ENCODE results near the gene LAMA3. TPM values are rescaled to one million over a fixed set of nuclear protein-coding genes. Genes with fewer than 3 reads are reported as not detected.

The LAMA3 gene
- total and polyA plus RNA-seq, 2 donors from 2014 or later: 4.4 to 66.0 TPM

DNA sequence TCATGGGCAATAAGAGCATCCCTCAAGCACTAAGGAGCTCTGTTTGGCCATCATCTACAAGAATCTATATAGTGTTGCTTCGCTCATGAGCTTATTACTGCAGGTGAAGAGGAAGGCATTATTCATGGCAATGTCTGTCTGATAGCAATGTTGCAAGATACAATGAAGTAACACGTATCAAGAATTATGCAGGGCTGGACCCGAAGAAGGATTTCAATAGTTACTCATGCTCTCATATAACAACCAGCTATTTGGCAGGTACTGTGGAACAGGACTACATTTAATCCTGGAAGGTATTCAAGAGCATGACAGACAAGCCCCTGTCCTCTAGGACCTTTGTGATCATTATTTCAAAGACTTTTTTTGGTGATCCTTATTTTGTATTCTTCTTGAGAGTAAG lies 109.6 kb downstream of the LAMA3 start:
- H3K4me1 ChIP-seq (ENCODE audit: control insufficient read depth in 2 of 3, insufficient read depth in 2 of 3, low read depth in 1 of 3, low read length in 3 of 3): no peaks in the 10 kb centered on the region
- H3K9me3 ChIP-seq (ENCODE audit: control insufficient read depth in 2 of 3, insufficient read depth in 1 of 3, low read length in 3 of 3): no peaks in the 10 kb centered on the region
- H3K9ac ChIP-seq (ENCODE audit: low read length in 3 of 3): no peak overlapping the region
- FAIRE-seq (no peak), DNase-seq (no peak)
- H3K27ac ChIP-seq (ENCODE audit: low read depth in 2 of 2, low read length in 2 of 2): no peak overlapping the region
- intact Hi-C loops (cut with DNase I): no loop called here
- no peaks in the 10 kb centered on the region for H3K27me3 ChIP-seq (ENCODE audit: control insufficient read depth, insufficient read depth, low read length)
- TF ChIP-seq, protein P1, sequence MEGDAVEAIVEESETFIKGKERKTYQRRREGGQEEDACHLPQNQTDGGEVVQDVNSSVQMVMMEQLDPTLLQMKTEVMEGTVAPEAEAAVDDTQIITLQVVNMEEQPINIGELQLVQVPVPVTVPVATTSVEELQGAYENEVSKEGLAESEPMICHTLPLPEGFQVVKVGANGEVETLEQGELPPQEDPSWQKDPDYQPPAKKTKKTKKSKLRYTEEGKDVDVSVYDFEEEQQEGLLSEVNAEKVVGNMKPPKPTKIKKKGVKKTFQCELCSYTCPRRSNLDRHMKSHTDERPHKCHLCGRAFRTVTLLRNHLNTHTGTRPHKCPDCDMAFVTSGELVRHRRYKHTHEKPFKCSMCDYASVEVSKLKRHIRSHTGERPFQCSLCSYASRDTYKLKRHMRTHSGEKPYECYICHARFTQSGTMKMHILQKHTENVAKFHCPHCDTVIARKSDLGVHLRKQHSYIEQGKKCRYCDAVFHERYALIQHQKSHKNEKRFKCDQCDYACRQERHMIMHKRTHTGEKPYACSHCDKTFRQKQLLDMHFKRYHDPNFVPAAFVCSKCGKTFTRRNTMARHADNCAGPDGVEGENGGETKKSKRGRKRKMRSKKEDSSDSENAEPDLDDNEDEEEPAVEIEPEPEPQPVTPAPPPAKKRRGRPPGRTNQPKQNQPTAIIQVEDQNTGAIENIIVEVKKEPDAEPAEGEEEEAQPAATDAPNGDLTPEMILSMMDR (IDR thresholded peaks at IDR 0.05; ENCODE audit: borderline replicate concordance, extremely low read depth, insufficient read depth): no peak
- H3K4me3 ChIP-seq (ENCODE audit: low read length in 3 of 3): no peak overlapping the region
- no peaks in the 10 kb centered on the region for H3K36me3 ChIP-seq (ENCODE audit: control insufficient read depth in 2 of 3, insufficient read depth in 3 of 3, low read length in 3 of 3)

GRCh38 chr18:23799540-23799939 lies 110.3 kb downstream of the LAMA3 start:
- no peaks in the 10 kb centered on the region for H3K9me3 ChIP-seq (ENCODE audit: control insufficient read depth in 2 of 3, insufficient read depth in 1 of 3, low read length in 3 of 3)
- H3K4me1 ChIP-seq (ENCODE audit: control insufficient read depth in 2 of 3, insufficient read depth in 2 of 3, low read depth in 1 of 3, low read length in 3 of 3): no peaks in the 10 kb centered on the region
- no peak overlapping the region for H3K9ac ChIP-seq (ENCODE audit: low read length in 3 of 3)
- H3K4me3 ChIP-seq (ENCODE audit: low read length in 3 of 3): no peak overlapping the region
- no peak overlapping the region for H3K27ac ChIP-seq (ENCODE audit: low read depth in 2 of 2, low read length in 2 of 2)
- intact Hi-C loops (cut with DNase I): no loop called here
- TF ChIP-seq, protein P1 (IDR thresholded peaks at IDR 0.05; ENCODE audit: borderline replicate concordance, extremely low read depth, insufficient read depth): no peak
- DNase-seq (no peak), FAIRE-seq (no peak)
- H3K27me3 ChIP-seq (ENCODE audit: control insufficient read depth, insufficient read depth, low read length): no peaks in the 10 kb centered on the region
- no peaks in the 10 kb centered on the region for H3K36me3 ChIP-seq (ENCODE audit: control insufficient read depth in 2 of 3, insufficient read depth in 3 of 3, low read length in 3 of 3)

- H3K9me3 ChIP-seq (ENCODE audit: control insufficient read depth in 2 of 3, insufficient read depth in 1 of 3, low read length in 3 of 3): no peaks in the 10 kb centered on the region
- H3K27me3 ChIP-seq (ENCODE audit: control insufficient read depth, insufficient read depth, low read length): no peaks in the 10 kb centered on the region
- DNase-seq: no peak
- intact Hi-C loops (cut with DNase I): no loop called here
- H3K4me1 ChIP-seq (ENCODE audit: control insufficient read depth in 2 of 3, insufficient read depth in 2 of 3, low read depth in 1 of 3, low read length in 3 of 3): no peaks in the 10 kb centered on the region
- H3K9ac ChIP-seq (ENCODE audit: low read length in 3 of 3): no peak overlapping the region
- no peak overlapping the region for H3K27ac ChIP-seq (ENCODE audit: low read depth in 2 of 2, low read length in 2 of 2)
- FAIRE-seq: no peak
- TF ChIP-seq, protein P1 (IDR thresholded peaks at IDR 0.05; ENCODE audit: borderline replicate concordance, extremely low read depth, insufficient read depth): no peak
- no peaks in the 10 kb centered on the region for H3K36me3 ChIP-seq (ENCODE audit: control insufficient read depth in 2 of 3, insufficient read depth in 3 of 3, low read length in 3 of 3)
- H3K4me3 ChIP-seq (ENCODE audit: low read length in 3 of 3): no peak overlapping the region
Observed at GRCh38 chr18:23800902-23801301, 111.6 kb downstream of the LAMA3 start.

GRCh38 chr18:23802817-23803216 lies 113.6 kb downstream of the LAMA3 start:
- DNase-seq (no peak), FAIRE-seq (no peak)
- no peak overlapping the region for H3K27ac ChIP-seq (ENCODE audit: low read depth in 2 of 2, low read length in 2 of 2)
- H3K4me1 ChIP-seq (ENCODE audit: control insufficient read depth in 2 of 3, insufficient read depth in 2 of 3, low read depth in 1 of 3, low read length in 3 of 3): no peaks in the 10 kb centered on the region
- no peaks in the 10 kb centered on the region for H3K9me3 ChIP-seq (ENCODE audit: control insufficient read depth in 2 of 3, insufficient read depth in 1 of 3, low read length in 3 of 3)
- H3K9ac ChIP-seq (ENCODE audit: low read length in 3 of 3): no peak overlapping the region
- intact Hi-C loops (cut with DNase I): no loop called here
- H3K4me3 ChIP-seq (ENCODE audit: low read length in 3 of 3): no peak overlapping the region
- TF ChIP-seq, protein P1 (IDR thresholded peaks at IDR 0.05; ENCODE audit: borderline replicate concordance, extremely low read depth, insufficient read depth): no peak
- H3K27me3 ChIP-seq (ENCODE audit: control insufficient read depth, insufficient read depth, low read length): no peaks in the 10 kb centered on the region
- H3K36me3 ChIP-seq (ENCODE audit: control insufficient read depth in 2 of 3, insufficient read depth in 3 of 3, low read length in 3 of 3): no peaks in the 10 kb centered on the region
